Ovary (tissue), 9 donors: Measurements from ENCODE around the gene MMP1. TPM values are rescaled to one million over a fixed set of nuclear protein-coding genes. Genes with fewer than 3 reads are reported as not detected.

Experiments
- DNase-seq, 5 donors: peaks; one replicate each; pipeline ENCODE4 v3.0.0-alpha.2; 2019 to 2020
- H3K27ac ChIP-seq, 2 donors: fragments of 200-600 bp; one replicate each; pipeline versions ENCODE4 v1.5.1 to v1.8.0; 2019 to 2022
- H3K27me3 ChIP-seq: fragments of 200-600 bp; one replicate; pipeline ENCODE4 v1.8.0; 2022
- H3K36me3 ChIP-seq: fragments of 200-600 bp; sonication (generic); one replicate; pipeline ENCODE4 v1.5.1; 2019
- H3K4me1 ChIP-seq: one replicate; pipeline ENCODE4 v1.8.1; 2013; ENCODE audit warnings: mild to moderate bottlenecking, moderate library complexity; ENCODE audit not compliant: insufficient read depth
- H3K4me3 ChIP-seq: fragments of 200-600 bp; sonication (generic); one replicate; pipeline ENCODE4 v1.5.1; 2017
- H3K9me3 ChIP-seq, 2 donors: fragments of 200-600 bp in 1 of 2; sonication (generic) in 1 of 2; one replicate each; pipeline versions ENCODE4 v1.5.1 to v1.8.1; 2013 to 2019; ENCODE audit warnings: mild to moderate bottlenecking in 1 of 2, moderate library complexity in 1 of 2
- EP300 ChIP-seq: sonication (generic); formaldehyde crosslinking; IDR thresholded peaks from one replicate; pipeline ENCODE4 v1.6.1; 2017; ENCODE audit warnings: antibody characterized with exemption
- POLR2A ChIP-seq: fragments of 450-650 bp; IDR thresholded peaks from one replicate; pipeline ENCODE4 v1.6.1; 2017; ENCODE audit warnings: antibody characterized with exemption, mild to moderate bottlenecking, moderate library complexity
- WGBS, 3 donors: extraction: QIAGEN DNeasy Blood & Tissue Kit in 1 of 3; methylation state at CpG; one replicate each; pipeline versions ENCODE4 v1.1.5 to v1.1.7; 2013 to 2017; 5-methylcytosine and 5-hydroxymethylcytosine counted together
- intact Hi-C, 4 donors: fragments of 100-400 bp; cut with DNase I; formaldehyde crosslinking; loops; one replicate each; pipeline versions ENCODE4 v1.11.0 to v1.15.1; 2022 to 2023
- polyA plus RNA-seq, 2 donors: library from polyadenylated mRNA; stranded (reverse); fragments of 200-250 nt in 1 of 2; fragments of 350-450 nt in 1 of 2; fragmentation: Illumina TruSeq in 1 of 2; extraction: RNeasy Lipid Tissue Mini Kit (QIAGEN cat#74804) in 1 of 2; gene quantifications; one replicate each; pipeline ENCODE4 v1.2.3, GENCODE V29; 2013 to 2014
- total RNA-seq, 7 donors: library from RNA; depleted of rRNA in 2 of 7; stranded (reverse); fragments of >200 nt in 2 of 7; fragmentation: NEBNext Ultra II Directional in 3 of 7; extraction: Animal tissue kit (Norgen Biotek cat#: 25700) in 3 of 7; gene quantifications; one replicate each; pipeline versions ENCODE4 v1.1.0 to v1.2.4, GENCODE V29; 2016 to 2023
- TF ChIP-seq, protein P1 (sequence below), 3 donors: fragments of 450-650 bp in 2 of 3; fragments of 200-600 bp in 1 of 3; IDR thresholded peaks; one replicate each; pipeline versions ENCODE4 v1.5.1 to v1.8.0; 2016 to 2022; ENCODE audit warnings: antibody characterized with exemption in 3 of 3, mild to moderate bottlenecking in 1 of 3
- donor health status: DM: no; HTN: no; CAD: no; lungs with moderate emphysema.
- donor health status: DM: no; HTN: no; CAD: no.
- donor health status: Bipolar disorder and iron deficiency.
- donor health status: DM: yes; HTN: yes; CAD: no.
- donor health status: DM: no; HTN: no; CAD: no.
- donor health status: DM: yes; HTN: yes; CAD: no.

MMP1 gene
- total and polyA plus RNA-seq, 9 donors: 0.18 to 0.25 TPM; not detected in 7

DNA sequence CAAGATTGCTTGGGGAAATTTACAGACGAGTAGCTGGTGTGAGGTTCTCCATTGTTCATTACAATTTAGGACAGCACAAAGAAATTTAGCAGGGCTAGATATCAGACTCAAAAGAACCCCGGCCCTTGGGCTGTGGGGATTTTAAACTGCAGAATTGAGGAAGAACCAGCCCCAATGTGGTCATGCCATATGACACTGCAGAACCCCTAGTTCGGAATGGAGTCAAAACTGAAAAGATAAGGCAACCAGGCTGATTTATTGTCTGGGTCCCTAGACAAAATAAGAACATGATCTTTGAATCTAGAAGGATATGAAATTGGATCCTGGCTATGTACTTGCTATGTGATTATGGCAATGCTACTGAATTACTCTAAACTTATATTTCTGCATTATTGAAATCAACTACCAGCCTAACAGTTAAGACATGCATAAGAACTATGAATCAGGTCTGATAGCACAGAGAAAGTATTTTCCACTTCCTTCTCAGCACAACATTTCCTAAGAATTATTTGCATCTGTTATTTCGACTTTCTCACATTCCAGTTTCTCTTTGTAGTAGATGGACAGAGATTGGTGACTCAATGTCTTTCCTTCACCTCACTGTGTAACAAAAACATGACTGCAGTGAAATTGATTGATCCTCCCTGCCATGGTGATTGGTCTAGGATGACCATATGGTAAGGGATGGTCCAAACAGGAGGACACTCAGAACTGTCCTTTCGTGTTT, 32.2 kb upstream of the MMP1 start:
- Histone ChIP-seq H3K27ac (no peak overlapping the region), H3K9me3 (no peaks in the 10 kb centered on the region), H3K36me3 (no peaks in the 10 kb centered on the region), H3K27me3 (no peaks in the 10 kb centered on the region), H3K4me3 (no peak overlapping the region), H3K4me1 (no peaks in the 10 kb centered on the region)
- WGBS, 3 donors: 60 to 71% (median 62%) methylated on average over 5 of the region's 5 CpGs
- DNase-seq: no peak
- TF ChIP-seq POLR2A (no peak), EP300 (no peak)
- TF ChIP-seq, protein P1, sequence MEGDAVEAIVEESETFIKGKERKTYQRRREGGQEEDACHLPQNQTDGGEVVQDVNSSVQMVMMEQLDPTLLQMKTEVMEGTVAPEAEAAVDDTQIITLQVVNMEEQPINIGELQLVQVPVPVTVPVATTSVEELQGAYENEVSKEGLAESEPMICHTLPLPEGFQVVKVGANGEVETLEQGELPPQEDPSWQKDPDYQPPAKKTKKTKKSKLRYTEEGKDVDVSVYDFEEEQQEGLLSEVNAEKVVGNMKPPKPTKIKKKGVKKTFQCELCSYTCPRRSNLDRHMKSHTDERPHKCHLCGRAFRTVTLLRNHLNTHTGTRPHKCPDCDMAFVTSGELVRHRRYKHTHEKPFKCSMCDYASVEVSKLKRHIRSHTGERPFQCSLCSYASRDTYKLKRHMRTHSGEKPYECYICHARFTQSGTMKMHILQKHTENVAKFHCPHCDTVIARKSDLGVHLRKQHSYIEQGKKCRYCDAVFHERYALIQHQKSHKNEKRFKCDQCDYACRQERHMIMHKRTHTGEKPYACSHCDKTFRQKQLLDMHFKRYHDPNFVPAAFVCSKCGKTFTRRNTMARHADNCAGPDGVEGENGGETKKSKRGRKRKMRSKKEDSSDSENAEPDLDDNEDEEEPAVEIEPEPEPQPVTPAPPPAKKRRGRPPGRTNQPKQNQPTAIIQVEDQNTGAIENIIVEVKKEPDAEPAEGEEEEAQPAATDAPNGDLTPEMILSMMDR (IDR thresholded peaks at IDR 0.05): no peak
- intact Hi-C loops: no loop called here

DNA sequence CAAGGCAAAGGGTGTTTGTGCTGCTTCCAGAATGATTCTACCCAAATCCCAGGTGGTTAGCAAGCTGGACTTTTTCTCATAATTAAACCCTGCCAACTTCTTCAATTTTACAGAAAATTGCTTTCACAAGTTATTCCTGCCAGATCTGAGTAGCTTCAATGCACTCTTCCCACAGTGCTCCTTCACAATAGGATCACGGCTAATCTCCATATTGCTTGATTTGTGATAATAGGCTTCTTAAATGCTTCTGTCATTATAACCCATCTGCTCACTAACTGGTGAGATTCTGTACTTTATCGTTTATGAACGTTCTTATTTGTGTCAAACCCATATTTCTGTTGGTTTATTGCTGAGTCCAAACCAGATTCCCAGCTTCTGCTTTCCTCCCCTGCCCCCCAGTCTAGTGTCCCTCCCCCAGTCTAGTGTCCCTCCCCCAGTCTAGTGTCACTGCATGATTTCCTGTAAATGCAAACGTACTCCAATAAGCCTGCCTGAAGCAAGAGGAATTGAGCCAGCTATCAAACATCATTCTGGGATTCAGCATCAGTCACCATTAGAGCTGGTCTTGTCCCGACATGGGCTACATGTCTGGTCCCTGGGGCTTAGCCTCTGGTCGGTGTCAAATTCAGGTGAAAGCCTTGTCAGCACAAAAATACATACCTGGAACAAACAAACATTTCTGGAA, 31.5 kb upstream of the MMP1 start:
- TF ChIP-seq, protein P1 (IDR thresholded peaks at IDR 0.05): no peak
- TF ChIP-seq POLR2A: no peak
- no peak for TF ChIP-seq EP300
- Histone ChIP-seq H3K27ac (no peak overlapping the region), H3K4me3 (no peak overlapping the region), H3K27me3 (no peaks in the 10 kb centered on the region), H3K9me3 (no peaks in the 10 kb centered on the region), H3K4me1 (no peaks in the 10 kb centered on the region), H3K36me3 (no peaks in the 10 kb centered on the region)
- DNase-seq: no peak
- intact Hi-C loops: no loop called here
- 70 to 78% (median 71%) methylated on average over 6 of the region's 6 CpGs for WGBS, 3 donors

DNA sequence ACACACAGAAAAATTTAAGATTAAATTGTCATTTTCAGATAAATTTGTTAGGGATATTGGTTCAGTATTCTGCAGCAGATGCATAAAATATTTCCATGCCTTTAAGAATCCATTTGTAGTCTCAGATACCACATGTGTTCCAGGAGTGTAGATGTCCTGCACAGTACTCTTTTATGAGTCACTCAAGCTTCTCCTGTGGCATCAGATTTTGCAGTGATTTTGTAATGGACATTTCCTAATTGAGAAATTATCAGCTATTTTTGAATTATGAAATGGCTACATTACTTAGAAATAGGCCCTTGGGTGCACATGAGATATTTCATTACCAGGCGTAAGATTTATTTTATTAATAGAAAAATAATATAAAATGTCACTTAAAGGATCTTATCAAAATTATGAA, 26.6 kb upstream of the MMP1 start:
- no peak for DNase-seq
- Histone ChIP-seq H3K4me3 (no peak overlapping the region), H3K36me3 (no peaks in the 10 kb centered on the region), H3K27ac (no peak overlapping the region), H3K9me3 (no peaks in the 10 kb centered on the region), H3K27me3 (no peaks in the 10 kb centered on the region), H3K4me1 (no peaks in the 10 kb centered on the region)
- intact Hi-C loops: no loop called here
- TF ChIP-seq, protein P1 (IDR thresholded peaks at IDR 0.05): no peak
- no peak for TF ChIP-seq POLR2A
- TF ChIP-seq EP300: no peak
- WGBS, 3 donors: 95 to 100% (median 100%) methylated on average over 1 of the region's 1 CpG

DNA sequence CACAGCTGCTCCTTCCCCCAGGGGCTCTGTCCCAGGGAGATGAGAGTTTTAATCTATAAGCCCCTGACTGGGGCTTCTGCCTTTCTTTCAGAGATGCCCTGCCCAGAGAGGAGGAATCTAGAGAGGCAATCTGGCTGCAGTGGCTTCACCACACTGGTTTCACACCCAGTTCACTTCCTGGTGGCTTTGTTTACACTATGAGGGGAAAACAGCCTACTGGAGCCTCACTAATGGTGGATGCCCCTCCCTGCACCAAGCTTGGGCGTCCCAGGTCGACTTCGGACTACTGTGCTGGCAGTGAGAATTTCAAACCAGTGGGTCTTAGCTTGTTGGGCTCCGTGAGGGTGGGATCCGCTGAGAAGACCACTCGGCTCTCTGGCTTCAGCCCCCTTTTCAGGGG, 21.5 kb upstream of the MMP1 start:
- Histone ChIP-seq H3K36me3 (no peaks in the 10 kb centered on the region), H3K27me3 (no peaks in the 10 kb centered on the region), H3K9me3 (no peaks in the 10 kb centered on the region), H3K4me1 (no peaks in the 10 kb centered on the region), H3K27ac (no peak overlapping the region), H3K4me3 (no peak overlapping the region)
- TF ChIP-seq, protein P1 (IDR thresholded peaks at IDR 0.05): no peak
- no peak for TF ChIP-seq POLR2A
- TF ChIP-seq EP300: no peak
- 66 to 77% (median 69%) methylated on average over 6 of the region's 6 CpGs for WGBS, 3 donors
- DNase-seq: no peak
- intact Hi-C loops: no loop called here
